Upper lobe of left lung (tissue), 6 donors: ENCODE results near the gene SGCD. TPM values are rescaled to one million over a fixed set of nuclear protein-coding genes. Genes with fewer than 3 reads are reported as not detected.

Experiments
- ATAC-seq, 2 donors: fragments of 200-7000 bp; cut with Tn5 transposase; one replicate each; pipeline ENCODE4 v1.9.1; 2022; ENCODE audit warnings: mild to moderate bottlenecking in 2 of 2, moderate library complexity in 2 of 2; ENCODE audit not compliant: low FRiP score in 2 of 2
- DNase-seq, 2 donors: peaks; one replicate each; pipeline ENCODE4 v3.0.0-alpha.2; 2019 to 2020
- H3K27ac ChIP-seq, 4 donors: fragments of 200-600 bp; sonication (generic); one replicate each; pipeline ENCODE4 v1.5.1; 2016 to 2019
- H3K27me3 ChIP-seq, 4 donors: fragments of 200-600 bp; sonication (generic); one replicate each; pipeline ENCODE4 v1.5.1; 2017 to 2019
- H3K36me3 ChIP-seq, 4 donors: fragments of 200-600 bp; sonication (generic); one replicate each; pipeline ENCODE4 v1.5.1; 2016 to 2019
- H3K4me1 ChIP-seq, 4 donors: fragments of 200-600 bp; sonication (generic); one replicate each; pipeline ENCODE4 v1.5.1; 2018 to 2019
- H3K4me3 ChIP-seq, 4 donors: fragments of 200-600 bp; sonication (generic); one replicate each; pipeline ENCODE4 v1.5.1; 2017 to 2019; ENCODE audit warnings: mild to moderate bottlenecking in 2 of 4, moderate library complexity in 1 of 4
- H3K9me3 ChIP-seq, 4 donors: fragments of 200-600 bp; sonication (generic); one replicate each; pipeline ENCODE4 v1.5.1; 2018 to 2019
- EP300 ChIP-seq, 4 donors: sonication (generic); formaldehyde crosslinking; IDR thresholded peaks; one replicate each; pipeline ENCODE4 v1.5.1; 2017; ENCODE audit warnings: antibody characterized with exemption in 4 of 4, control low read depth in 2 of 4
- POLR2A ChIP-seq, 4 donors: fragments of 450-650 bp; IDR thresholded peaks; one replicate each; pipeline ENCODE4 v1.5.1; 2016 to 2017; ENCODE audit warnings: antibody characterized with exemption in 4 of 4, mild to moderate bottlenecking in 2 of 4
- POLR2AphosphoS5 ChIP-seq, 2 donors: sonication (generic); formaldehyde crosslinking; IDR thresholded peaks; one replicate each; pipeline ENCODE4 v1.5.1; 2017; ENCODE audit warnings: antibody characterized with exemption in 2 of 2
- WGBS, 2 donors: methylation state at CpG; one replicate each; pipeline ENCODE4 v1.1.5; 2017 to 2018; 5-methylcytosine and 5-hydroxymethylcytosine counted together
- total RNA-seq, 6 donors: library from RNA; depleted of rRNA in 4 of 6; stranded (reverse); fragments of >200 nt in 4 of 6; gene quantifications; one replicate each; pipeline versions ENCODE4 v1.1.0 to v1.2.1, GENCODE V29; 2016 to 2021
- TF ChIP-seq, protein P1 (sequence below), 6 experiments: fragments of 450-650 bp in 4 of 6; fragments of 200-600 bp in 2 of 6; sonication (generic) in 2 of 6; IDR thresholded peaks; one replicate each; pipeline ENCODE4 v1.5.1; 2016 to 2019; ENCODE audit warnings: antibody characterized with exemption in 6 of 6
- donor health status: DM: no; HTN: no; CAD: no; lungs with moderate emphysema.
- donor health status: DM: no; HTN: yes; CAD: no; lungs with severe emphysema.

SGCD gene
- total RNA-seq, 6 donors from 2014 or later, result 1.0 to 7.8 (median 1.8) TPM

DNA sequence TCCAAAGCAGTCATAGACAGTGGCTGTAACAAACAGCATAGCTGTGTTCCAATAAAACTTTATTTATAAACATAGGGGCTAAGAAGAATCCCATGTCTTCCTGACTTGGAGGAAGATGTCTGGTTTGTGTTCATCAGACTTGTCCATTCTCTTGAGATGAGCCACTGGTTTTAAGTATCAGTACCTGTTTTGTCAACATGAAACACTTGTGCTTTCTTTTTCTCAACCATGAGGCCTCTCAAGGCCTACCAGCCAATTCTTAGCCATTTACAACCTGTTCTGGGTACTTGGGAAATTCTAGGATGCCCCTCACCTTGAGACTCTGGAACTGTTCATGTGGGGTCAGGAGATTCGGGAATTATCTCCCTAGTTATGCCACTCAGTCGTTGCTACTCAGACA is 368.8 kb downstream of the SGCD start:
- no peak overlapping the region for H3K27ac ChIP-seq
- no peaks in the 10 kb centered on the region for H3K27me3 ChIP-seq
- H3K36me3 ChIP-seq, result no peaks in the 10 kb centered on the region
- no peak for DNase-seq
- ATAC-seq, result no peak
- H3K4me1 ChIP-seq, result no peaks in the 10 kb centered on the region
- H3K4me3 ChIP-seq, result no peak overlapping the region
- H3K9me3 ChIP-seq, result no peaks in the 10 kb centered on the region
- 83 to 95% methylated on average over 2 of the region's 2 CpGs for WGBS, 2 donors
- no peak for TF ChIP-seq POLR2AphosphoS5 (IDR thresholded peaks at IDR 0.05)
- no peak for TF ChIP-seq POLR2A (IDR thresholded peaks at IDR 0.05)
- TF ChIP-seq, protein P1, sequence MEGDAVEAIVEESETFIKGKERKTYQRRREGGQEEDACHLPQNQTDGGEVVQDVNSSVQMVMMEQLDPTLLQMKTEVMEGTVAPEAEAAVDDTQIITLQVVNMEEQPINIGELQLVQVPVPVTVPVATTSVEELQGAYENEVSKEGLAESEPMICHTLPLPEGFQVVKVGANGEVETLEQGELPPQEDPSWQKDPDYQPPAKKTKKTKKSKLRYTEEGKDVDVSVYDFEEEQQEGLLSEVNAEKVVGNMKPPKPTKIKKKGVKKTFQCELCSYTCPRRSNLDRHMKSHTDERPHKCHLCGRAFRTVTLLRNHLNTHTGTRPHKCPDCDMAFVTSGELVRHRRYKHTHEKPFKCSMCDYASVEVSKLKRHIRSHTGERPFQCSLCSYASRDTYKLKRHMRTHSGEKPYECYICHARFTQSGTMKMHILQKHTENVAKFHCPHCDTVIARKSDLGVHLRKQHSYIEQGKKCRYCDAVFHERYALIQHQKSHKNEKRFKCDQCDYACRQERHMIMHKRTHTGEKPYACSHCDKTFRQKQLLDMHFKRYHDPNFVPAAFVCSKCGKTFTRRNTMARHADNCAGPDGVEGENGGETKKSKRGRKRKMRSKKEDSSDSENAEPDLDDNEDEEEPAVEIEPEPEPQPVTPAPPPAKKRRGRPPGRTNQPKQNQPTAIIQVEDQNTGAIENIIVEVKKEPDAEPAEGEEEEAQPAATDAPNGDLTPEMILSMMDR (IDR thresholded peaks at IDR 0.05), result no peak
- TF ChIP-seq EP300 (IDR thresholded peaks at IDR 0.05), result no peak

DNA sequence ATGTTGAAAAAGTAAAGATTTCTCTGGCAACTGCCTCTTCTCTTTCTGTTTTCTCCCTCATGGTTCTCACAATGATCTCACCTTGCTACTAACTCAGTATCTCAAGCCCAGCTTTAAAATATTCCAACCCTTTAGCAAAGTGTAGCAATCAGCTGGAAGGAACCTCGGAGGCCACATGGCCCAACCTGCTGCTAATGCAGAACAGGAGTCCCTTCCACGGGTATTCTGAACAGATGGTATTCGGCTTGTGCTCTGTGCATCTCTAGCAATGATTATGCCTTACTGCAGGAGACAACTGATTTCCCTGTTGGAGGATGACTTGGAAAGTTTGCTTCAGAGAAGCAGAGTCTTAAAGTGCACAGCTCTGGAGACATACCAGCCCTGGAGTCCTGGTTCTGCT is 371.4 kb downstream of the SGCD start:
- TF ChIP-seq POLR2A (IDR thresholded peaks at IDR 0.05) (no peak), POLR2AphosphoS5 (IDR thresholded peaks at IDR 0.05) (no peak), EP300 (IDR thresholded peaks at IDR 0.05) (no peak)
- TF ChIP-seq, protein P1 (IDR thresholded peaks at IDR 0.05), result no peak
- Histone ChIP-seq H3K4me1 (no peaks in the 10 kb centered on the region), H3K27me3 (no peaks in the 10 kb centered on the region), H3K9me3 (no peaks in the 10 kb centered on the region), H3K4me3 (no peak overlapping the region), H3K27ac (no peak overlapping the region), H3K36me3 (no peaks in the 10 kb centered on the region)
- DNase-seq (no peak), ATAC-seq (no peak)
- 67 to 74% methylated on average over 3 of the region's 3 CpGs for WGBS, 2 donors

DNA sequence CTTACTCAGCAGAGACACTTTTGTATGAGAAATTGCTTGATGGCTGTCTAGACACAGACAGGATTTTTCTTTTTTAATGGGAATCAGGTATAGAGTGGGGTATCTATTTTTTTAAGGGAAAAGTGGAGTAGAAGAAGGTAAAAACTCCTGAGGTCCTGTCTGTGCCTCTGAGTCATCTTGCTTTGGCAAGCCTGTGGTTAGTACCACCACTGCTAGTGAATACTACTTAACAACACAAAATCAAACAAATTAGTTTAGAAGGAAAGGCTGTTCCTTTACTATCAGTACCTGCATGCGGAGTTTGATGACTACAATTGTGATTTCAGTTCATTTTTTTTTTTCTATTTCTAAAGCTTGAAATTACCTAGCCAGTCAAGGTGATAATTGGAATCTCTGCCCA is 372.2 kb downstream of the SGCD start:
- TF ChIP-seq POLR2A (IDR thresholded peaks at IDR 0.05), result no peak
- no peaks in the 10 kb centered on the region for H3K36me3 ChIP-seq
- no peak for ATAC-seq
- no peaks in the 10 kb centered on the region for H3K9me3 ChIP-seq
- no peak for DNase-seq
- no peak overlapping the region for H3K4me3 ChIP-seq
- no peaks in the 10 kb centered on the region for H3K4me1 ChIP-seq
- H3K27me3 ChIP-seq, result no peaks in the 10 kb centered on the region
- no peak overlapping the region for H3K27ac ChIP-seq
- 89 to 97% methylated on average over 1 of the region's 1 CpG for WGBS, 2 donors

DNA sequence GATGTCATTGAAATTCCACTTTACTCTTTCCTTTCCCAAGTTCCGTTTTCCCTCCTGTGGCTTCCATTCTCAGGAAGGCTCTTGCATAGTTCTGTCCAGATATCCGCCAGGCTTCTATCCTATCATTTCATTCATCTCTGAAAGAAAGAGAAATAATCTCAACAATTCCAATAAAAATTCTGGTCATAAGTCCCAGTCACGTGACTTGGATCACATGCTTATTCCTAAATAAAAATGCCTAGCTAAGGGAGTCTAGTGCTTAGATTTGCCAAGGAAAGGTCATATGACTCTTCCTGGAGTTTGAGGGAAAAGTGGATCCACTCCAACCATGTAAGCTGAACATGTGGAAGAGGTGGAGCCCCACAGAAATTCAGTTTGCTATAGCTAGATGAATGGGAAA is 377.2 kb downstream of the SGCD start:
- H3K36me3 ChIP-seq, result no peaks in the 10 kb centered on the region
- H3K4me3 ChIP-seq, result no peak overlapping the region
- 86 to 92% methylated on average over 3 of the region's 3 CpGs for WGBS, 2 donors
- H3K27ac ChIP-seq, result no peak overlapping the region
- ATAC-seq (no peak), DNase-seq (no peak)
- TF ChIP-seq, protein P1 (IDR thresholded peaks at IDR 0.05), result no peak
- TF ChIP-seq EP300 (IDR thresholded peaks at IDR 0.05), result no peak
- no peak for TF ChIP-seq POLR2AphosphoS5 (IDR thresholded peaks at IDR 0.05)
- H3K27me3 ChIP-seq, result no peaks in the 10 kb centered on the region
- no peaks in the 10 kb centered on the region for H3K9me3 ChIP-seq
- no peaks in the 10 kb centered on the region for H3K4me1 ChIP-seq

DNA sequence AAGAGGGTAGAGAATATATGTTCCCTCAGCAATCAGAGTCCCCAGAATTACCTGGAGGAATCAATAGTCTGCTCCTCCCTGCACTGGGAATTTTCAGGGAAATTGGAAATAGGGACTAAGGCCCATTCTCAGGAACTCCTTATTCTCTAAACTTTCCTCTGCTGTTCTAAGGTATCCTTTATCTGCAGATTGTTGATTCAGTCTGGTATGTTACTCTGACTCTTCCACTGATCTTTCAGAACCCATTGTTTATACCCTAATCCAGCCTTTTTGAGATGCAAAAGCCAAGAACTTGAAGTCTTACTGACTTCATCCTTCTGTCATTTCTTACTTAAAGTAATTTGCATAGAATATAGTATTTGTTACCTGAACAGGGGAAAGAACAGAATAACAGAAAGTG is 379.7 kb downstream of the SGCD start:
- no peak overlapping the region for H3K4me3 ChIP-seq
- ATAC-seq, result no peak
- no peaks in the 10 kb centered on the region for H3K4me1 ChIP-seq
- H3K36me3 ChIP-seq, result no peaks in the 10 kb centered on the region
- H3K27ac ChIP-seq, result no peak overlapping the region
- TF ChIP-seq EP300 (IDR thresholded peaks at IDR 0.05), result no peak
- TF ChIP-seq POLR2A (IDR thresholded peaks at IDR 0.05), result no peak
- no peak for TF ChIP-seq POLR2AphosphoS5 (IDR thresholded peaks at IDR 0.05)
- TF ChIP-seq, protein P1 (IDR thresholded peaks at IDR 0.05), result no peak
- H3K27me3 ChIP-seq, result no peaks in the 10 kb centered on the region
- DNase-seq, result no peak
- H3K9me3 ChIP-seq, result no peaks in the 10 kb centered on the region
